NCI-H2171 treated with DMSO at 0.1 percent for 48 hours (cell line): Measurements from ENCODE around the gene SAYSD1.

Experiments used
- DNase-seq: peaks from one replicate; lab custom pipeline; 2025; lab: John Stamatoyannopoulos, UW

SAYSD1 gene

GRCh38 chr6:39079197-39080125, 35.5 kb downstream of the SAYSD1 start:
- DNase-seq: no peak

GRCh38 chr6:39078695-39079094, 36.3 kb downstream of the SAYSD1 start:
- DNase-seq: no peak

GRCh38 chr6:39077882-39078594, 36.9 kb downstream of the SAYSD1 start:
- no peak for DNase-seq

GRCh38 chr6:39076623-39077535, 38.1 kb downstream of the SAYSD1 start:
- DNase-seq: no peak

- DNase-seq: no peak
Measured at GRCh38 chr6:39075807-39076622, 39.0 kb downstream of the SAYSD1 start.

GRCh38 chr6:39075010-39075686, 39.8 kb downstream of the SAYSD1 start:
- no peak for DNase-seq

- no peak for DNase-seq
Measured at GRCh38 chr6:39074486-39074885, 40.5 kb downstream of the SAYSD1 start.

GRCh38 chr6:39073471-39074355, 41.3 kb downstream of the SAYSD1 start:
- no peak for DNase-seq

GRCh38 chr6:39072830-39073229, 42.2 kb downstream of the SAYSD1 start:
- DNase-seq: no peak

GRCh38 chr6:39068391-39068790, 46.6 kb downstream of the SAYSD1 start:
- DNase-seq: no peak

GRCh38 chr6:39065561-39065960, 49.4 kb downstream of the SAYSD1 start:
- DNase-seq: no peak

GRCh38 chr6:39063526-39063925, 51.5 kb downstream of the SAYSD1 start:
- no peak for DNase-seq

GRCh38 chr6:39062014-39062740, 52.8 kb downstream of the SAYSD1 start:
- no peak for DNase-seq

GRCh38 chr6:39061588-39061987, 53.4 kb downstream of the SAYSD1 start:
- no peak for DNase-seq

GRCh38 chr6:39061182-39061581, 53.8 kb downstream of the SAYSD1 start:
- DNase-seq: no peak

GRCh38 chr6:39060467-39061160, 54.4 kb downstream of the SAYSD1 start:
- DNase-seq: no peak

GRCh38 chr6:39059496-39060310, 55.3 kb downstream of the SAYSD1 start:
- DNase-seq: no peak
